Retinal pigment epithelial cell (primary cell): ENCODE results near the gene PAGE2.
"Not testable (repeated sequence)": the region's sequence is repeated elsewhere in the genome, so short reads cannot be mapped to it uniquely, and the experiment has no call there.

Experiments
- DNase-seq: peaks from one replicate; pipeline ENCODE4 v3.0.0-alpha.2; 2010; ENCODE audit warnings: low read depth
- H3K4me3 ChIP-seq: 2 replicates; pipeline ENCODE4 v1.5.1; 2011; ENCODE audit warnings: mild to moderate bottlenecking, low read length, control low read depth, moderate library complexity
- CTCF ChIP-seq: conservative IDR thresholded peaks from 2 replicates; pipeline ENCODE4 v1.5.1; 2011; ENCODE audit warnings: low read depth, low read length, control low read depth, inconsistent platforms

Gene PAGE2

DNA sequence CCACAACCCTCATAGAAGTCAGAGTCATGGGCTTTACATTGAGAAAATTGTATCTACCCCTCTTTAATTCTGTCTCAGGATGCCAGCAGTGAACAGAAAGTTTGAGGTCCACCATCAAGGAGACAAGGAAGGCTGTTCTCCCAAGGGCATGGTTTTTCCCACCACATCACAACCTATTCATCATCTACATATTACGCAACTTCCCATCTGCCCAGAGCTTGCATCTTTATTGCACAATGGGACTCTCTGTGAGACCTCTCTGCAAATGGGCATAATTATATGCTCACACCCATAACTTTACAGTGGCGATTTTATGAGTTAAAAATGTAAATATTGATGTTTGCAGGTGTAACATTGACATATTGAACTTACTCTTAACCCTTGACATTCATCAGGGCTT, 38.9 kb downstream of the PAGE2 start:
- no peak overlapping the region for H3K4me3 ChIP-seq
- DNase-seq = no peak
- no peak for TF ChIP-seq CTCF

DNA sequence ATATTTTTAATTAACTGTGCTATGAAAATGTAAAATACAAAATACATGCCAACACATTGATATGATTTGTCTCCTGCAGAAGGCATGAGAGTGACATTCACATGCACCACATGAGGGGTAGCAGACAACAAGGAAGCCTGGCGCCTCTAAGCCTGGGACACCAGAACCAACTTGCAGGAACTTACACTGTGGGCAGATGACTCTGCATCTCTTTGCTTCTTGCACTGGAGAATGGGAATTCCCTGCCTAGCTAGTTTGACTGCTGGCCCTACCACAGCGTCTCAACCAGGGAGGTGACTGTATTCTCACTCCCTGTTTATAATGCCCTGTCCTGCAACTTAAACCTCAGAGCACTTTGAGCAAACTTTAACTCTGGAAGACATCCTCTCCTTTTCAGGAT, 40.5 kb downstream of the PAGE2 start:
- no peak for DNase-seq
- no peak for TF ChIP-seq CTCF
- H3K4me3 ChIP-seq = no peak overlapping the region

DNA sequence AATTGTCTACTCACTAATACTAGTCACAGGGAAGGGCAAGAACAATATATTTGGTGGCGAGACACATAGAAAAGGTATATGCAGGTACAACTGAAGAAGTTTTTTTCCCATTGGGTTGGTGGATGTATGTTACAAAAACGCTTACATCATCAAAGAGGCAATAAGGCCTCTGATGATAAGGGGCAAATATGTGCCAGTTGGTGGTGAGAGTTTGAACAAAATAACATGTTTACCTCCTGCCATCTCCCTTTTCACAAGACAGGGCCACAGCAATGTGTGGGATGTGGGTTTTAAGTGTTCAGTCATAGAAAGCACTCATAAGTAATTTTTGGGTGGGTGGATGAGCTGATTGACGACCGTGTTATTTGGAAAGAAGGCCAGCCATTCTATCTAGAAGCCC, 41.7 kb downstream of the PAGE2 start:
- H3K4me3 ChIP-seq = no peak overlapping the region
- no peak for DNase-seq
- TF ChIP-seq CTCF = no peak

- DNase-seq = no peak
- no peak overlapping the region for H3K4me3 ChIP-seq
- no peak for TF ChIP-seq CTCF
Measured at GRCh38 chrX:55132416-55132815, 43.6 kb downstream of the PAGE2 start.

DNA sequence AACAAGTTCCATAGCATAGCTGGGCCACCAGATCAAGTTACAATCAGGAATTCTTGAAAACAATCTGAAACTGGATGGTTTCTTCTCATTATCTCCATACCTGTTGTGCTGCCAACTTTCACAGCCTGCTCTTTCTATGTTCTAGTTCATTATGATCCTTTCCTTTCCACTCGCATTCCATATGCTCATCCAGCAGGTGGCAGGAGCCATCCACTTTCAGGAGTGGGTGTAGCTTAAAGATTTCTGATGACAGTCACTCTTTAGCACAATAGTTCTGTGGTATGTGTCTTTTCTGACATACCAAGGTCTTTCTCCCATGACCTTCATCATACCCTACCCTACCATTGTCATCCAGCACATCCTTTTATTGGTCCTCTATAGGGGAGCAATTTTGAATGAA, 46.4 kb downstream of the PAGE2 start:
- peak; percentile 55 for TF ChIP-seq CTCF

GRCh38 chrX:55140800-55141199, 52.0 kb downstream of the PAGE2 start:
- DNase-seq, H3K4me3 ChIP-seq: not testable (repeated sequence)

More for the DNA sequence above, 46.4 kb downstream of the PAGE2 start:
- H3K4me3 ChIP-seq = no peak overlapping the region
- peak; percentile 2 for DNase-seq
